Pancreas (tissue), 10 donors: ENCODE measurements around the gene SMIM7. TPM values are rescaled to one million over a fixed set of nuclear protein-coding genes. Genes with fewer than 3 reads are reported as not detected.

Experiments used
- ATAC-seq, 4 donors: fragments of 200-7000 bp; cut with Tn5 transposase; one replicate each; pipeline versions ENCODE4 v1.8.0 to v1.9.1; 2020; ENCODE audit warnings: mild to moderate bottlenecking in 4 of 4, moderate library complexity in 4 of 4
- DNase-seq, 6 donors: peaks; one replicate each; pipeline ENCODE4 v3.0.0-alpha.2; 2020
- FAIRE-seq: peaks from 2 replicates; lab custom pipeline; 2012; peaks lifted over from hg19 to GRCh38; lab: Jason Lieb, UNC
- H3K27ac ChIP-seq, 4 donors: fragments of 200-600 bp; sonication (generic); 1 replicate in 3 of 4; 2 replicates in 1 of 4; pipeline versions ENCODE4 v1.5.0 to v1.8.0; 2020
- H3K27me3 ChIP-seq, 4 donors: fragments of 200-600 bp; one replicate each; pipeline ENCODE4 v1.8.0; 2021
- H3K36me3 ChIP-seq, 3 donors: fragments of 200-600 bp; sonication (generic) in 1 of 3; one replicate each; pipeline versions ENCODE4 v1.5.0 to v1.8.0; 2020 to 2021
- H3K4me1 ChIP-seq, 3 donors: fragments of 200-600 bp; one replicate each; pipeline ENCODE4 v1.8.0; 2021
- H3K4me3 ChIP-seq, 4 donors: fragments of 200-600 bp; sonication (generic) in 2 of 4; one replicate each; pipeline versions ENCODE4 v1.5.0 to v1.8.0; 2020 to 2021
- H3K9me3 ChIP-seq, 4 donors: fragments of 200-600 bp; one replicate each; pipeline ENCODE4 v1.8.0; 2021
- WGBS, 2 donors: extraction: QIAGEN DNeasy Blood & Tissue Kit; methylation state at CpG; one replicate each; pipeline ENCODE4 v1.1.7; 2013; 5-methylcytosine and 5-hydroxymethylcytosine counted together
- intact Hi-C, 3 donors: fragments of 100-400 bp; cut with DNase I; formaldehyde crosslinking; loops; one replicate each; pipeline versions ENCODE4 v1.11.1 to v1.14.2; 2022
- polyA plus RNA-seq, 2 donors: library from polyadenylated mRNA; stranded (reverse); fragments of 200-250 nt; gene quantifications; one replicate each; pipeline ENCODE4 v1.2.3, GENCODE V29; 2013
- total RNA-seq, 6 donors: library from RNA; stranded (reverse); fragmentation: NEBNext Ultra II Directional in 4 of 6; extraction: Animal tissue kit (Norgen Biotek cat#: 25700) in 4 of 6; gene quantifications; one replicate each; pipeline versions ENCODE4 v1.2.1 to v1.2.4, GENCODE V29; 2021 to 2023
- TF ChIP-seq, protein P1 (sequence below), 4 donors: fragments of 200-600 bp; sonication (generic) in 3 of 4; IDR thresholded peaks; one replicate each; pipeline versions ENCODE4 v1.5.0 to v1.8.0; 2021; ENCODE audit warnings: antibody characterized with exemption in 4 of 4
- donor health status: healthy with polysubstance abuse.
- donor health status: DM: no; HTN: no; CAD: no; lungs with moderate emphysema.
- donor health status: DM: no; HTN: no; CAD: no.
- donor health status: control.
- donor health status: control.
- donor health status: Bipolar disorder and iron deficiency.
- donor health status: DM: yes; HTN: yes; CAD: no.
- donor health status: DM: no; HTN: no; CAD: no.
- donor health status: DM: no; HTN: no; CAD: no.
- donor health status: DM: yes; HTN: yes; CAD: no.

The SMIM7 gene
- total and polyA plus RNA-seq, 8 donors, result 34.1 to 77.8 (median 44.6) TPM

DNA sequence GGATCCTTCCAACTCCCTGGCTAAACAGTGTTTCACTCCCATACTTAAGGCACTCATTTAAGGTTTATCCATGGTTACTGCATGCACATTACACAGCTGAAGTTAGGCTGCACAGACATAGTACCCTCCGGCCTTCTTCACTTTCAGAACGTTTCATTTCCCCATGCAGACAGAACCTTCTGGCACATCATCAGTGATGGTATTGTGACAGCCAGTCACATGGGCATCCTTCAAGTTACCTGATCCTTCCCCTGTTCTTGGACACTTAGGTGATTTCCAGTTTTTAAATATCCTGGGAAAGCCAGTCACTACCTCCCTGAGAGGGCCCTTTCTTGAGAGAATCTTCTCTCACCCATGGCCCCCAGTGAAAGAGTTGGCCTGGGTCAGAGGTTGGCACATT, 9.1 kb downstream of the SMIM7 start:
- peaks cover 2 to 56% (median 14%) of the 10 kb centered on the region in 3 donors for H3K36me3 ChIP-seq
- no peaks in the 10 kb centered on the region for H3K9me3 ChIP-seq
- intact Hi-C loops, result no loop called here
- 81 to 85% methylated on average over 2 of the region's 2 CpGs for WGBS, 2 donors
- TF ChIP-seq, protein P1, sequence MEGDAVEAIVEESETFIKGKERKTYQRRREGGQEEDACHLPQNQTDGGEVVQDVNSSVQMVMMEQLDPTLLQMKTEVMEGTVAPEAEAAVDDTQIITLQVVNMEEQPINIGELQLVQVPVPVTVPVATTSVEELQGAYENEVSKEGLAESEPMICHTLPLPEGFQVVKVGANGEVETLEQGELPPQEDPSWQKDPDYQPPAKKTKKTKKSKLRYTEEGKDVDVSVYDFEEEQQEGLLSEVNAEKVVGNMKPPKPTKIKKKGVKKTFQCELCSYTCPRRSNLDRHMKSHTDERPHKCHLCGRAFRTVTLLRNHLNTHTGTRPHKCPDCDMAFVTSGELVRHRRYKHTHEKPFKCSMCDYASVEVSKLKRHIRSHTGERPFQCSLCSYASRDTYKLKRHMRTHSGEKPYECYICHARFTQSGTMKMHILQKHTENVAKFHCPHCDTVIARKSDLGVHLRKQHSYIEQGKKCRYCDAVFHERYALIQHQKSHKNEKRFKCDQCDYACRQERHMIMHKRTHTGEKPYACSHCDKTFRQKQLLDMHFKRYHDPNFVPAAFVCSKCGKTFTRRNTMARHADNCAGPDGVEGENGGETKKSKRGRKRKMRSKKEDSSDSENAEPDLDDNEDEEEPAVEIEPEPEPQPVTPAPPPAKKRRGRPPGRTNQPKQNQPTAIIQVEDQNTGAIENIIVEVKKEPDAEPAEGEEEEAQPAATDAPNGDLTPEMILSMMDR (IDR thresholded peaks at IDR 0.05), result no peak
- no peaks in the 10 kb centered on the region for H3K4me1 ChIP-seq
- FAIRE-seq (no peak), ATAC-seq (peak in 1 of 4 donors; percentile 8), DNase-seq (no peak)
- no peak overlapping the region for H3K4me3 ChIP-seq
- no peak overlapping the region for H3K27ac ChIP-seq
- no peaks in the 10 kb centered on the region for H3K27me3 ChIP-seq

DNA sequence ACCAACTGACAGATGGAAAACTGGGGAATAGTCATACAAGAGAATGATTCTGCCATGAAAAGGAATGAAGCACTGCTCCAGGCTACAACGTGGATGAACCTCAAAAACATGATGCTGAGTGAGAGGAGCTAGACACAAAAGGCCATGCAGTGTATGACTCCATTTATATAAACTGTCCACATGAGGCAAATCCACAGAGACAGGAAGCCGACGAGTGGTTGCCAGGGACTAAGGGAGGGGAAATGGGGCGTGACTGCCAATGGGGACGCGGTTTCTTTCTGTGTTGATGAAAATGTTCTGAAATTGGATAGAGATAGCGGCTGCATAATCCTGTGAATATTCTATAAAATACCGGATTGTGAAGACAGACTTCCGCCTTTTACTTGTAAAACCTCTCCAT, 10.2 kb downstream of the SMIM7 start:
- Histone ChIP-seq H3K4me1 (no peaks in the 10 kb centered on the region), H3K27me3 (no peaks in the 10 kb centered on the region), H3K4me3 (no peak overlapping the region), H3K27ac (no peak overlapping the region), H3K36me3 (peaks cover 2 to 64% (median 23%) of the 10 kb centered on the region in 3 donors), H3K9me3 (no peaks in the 10 kb centered on the region)
- intact Hi-C loops, result no loop called here
- TF ChIP-seq, protein P1 (IDR thresholded peaks at IDR 0.05), result no peak
- peak in 2 of 4 donors; percentile 70 to 79 for ATAC-seq
- no peak for FAIRE-seq
- no peak for DNase-seq
- 83 to 87% methylated on average over 9 of the region's 9 CpGs for WGBS, 2 donors

DNA sequence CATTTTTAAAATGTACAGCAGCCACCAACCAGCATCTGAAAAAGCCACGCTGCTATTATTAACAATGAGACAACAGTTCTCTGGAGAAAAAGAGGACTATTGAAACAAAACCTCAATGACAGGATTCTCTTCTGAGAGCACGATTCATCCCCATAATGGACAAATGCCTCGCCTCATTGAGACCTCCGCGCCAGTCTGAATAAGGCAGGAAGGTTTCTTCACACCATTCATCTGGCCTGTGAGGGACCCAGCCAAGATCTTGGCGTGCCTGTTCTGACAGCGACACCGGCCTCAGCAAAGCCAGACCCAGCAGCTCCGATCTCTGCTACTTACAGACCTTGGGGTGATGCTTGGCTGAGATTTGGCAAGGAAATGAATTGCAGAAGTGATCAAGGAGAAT, 14.8 kb downstream of the SMIM7 start:
- no peak overlapping the region for H3K27ac ChIP-seq
- H3K9me3 ChIP-seq, result no peaks in the 10 kb centered on the region
- intact Hi-C loops, result no loop called here
- ATAC-seq (no peak), DNase-seq (no peak), FAIRE-seq (no peak)
- no peak overlapping the region for H3K4me3 ChIP-seq
- no peaks in the 10 kb centered on the region for H3K27me3 ChIP-seq
- TF ChIP-seq, protein P1 (IDR thresholded peaks at IDR 0.05), result no peak
- no peaks in the 10 kb centered on the region for H3K4me1 ChIP-seq
- WGBS, 2 donors, result 94 to 97% methylated on average over 9 of the region's 9 CpGs
- H3K36me3 ChIP-seq, result peaks cover 3 to 59% (median 25%) of the 10 kb centered on the region in 3 donors

DNA sequence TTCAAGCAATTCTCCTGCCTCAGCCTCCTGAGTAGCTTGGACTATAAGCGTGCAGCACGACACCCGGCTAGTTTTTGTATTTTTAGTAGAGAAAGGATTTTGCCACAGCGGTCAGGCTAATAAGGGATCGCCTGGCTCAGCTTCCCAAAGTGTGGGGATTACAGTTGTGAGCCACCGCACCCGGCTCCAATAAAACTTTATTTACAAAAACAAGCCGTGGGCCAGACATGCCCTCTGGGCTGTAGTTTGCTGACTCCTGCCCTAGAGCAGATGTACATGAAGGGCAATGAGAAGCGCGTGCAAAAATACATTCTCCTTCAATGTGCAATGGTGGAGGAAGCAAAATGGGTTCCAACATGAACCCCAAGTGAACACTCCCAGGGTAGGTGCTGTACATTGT, 18.2 kb downstream of the SMIM7 start:
- Histone ChIP-seq H3K27ac (no peak overlapping the region), H3K4me1 (no peaks in the 10 kb centered on the region), H3K4me3 (no peak overlapping the region), H3K36me3 (peaks cover 3 to 49% (median 29%) of the 10 kb centered on the region in 3 donors), H3K9me3 (no peaks in the 10 kb centered on the region), H3K27me3 (no peaks in the 10 kb centered on the region)
- no peak for ATAC-seq
- no peak for FAIRE-seq
- TF ChIP-seq, protein P1 (IDR thresholded peaks at IDR 0.05), result no peak
- no peak for DNase-seq
- intact Hi-C loops, result no loop called here
- WGBS, 2 donors, result 98% methylated on average over 10 of the region's 10 CpGs

DNA sequence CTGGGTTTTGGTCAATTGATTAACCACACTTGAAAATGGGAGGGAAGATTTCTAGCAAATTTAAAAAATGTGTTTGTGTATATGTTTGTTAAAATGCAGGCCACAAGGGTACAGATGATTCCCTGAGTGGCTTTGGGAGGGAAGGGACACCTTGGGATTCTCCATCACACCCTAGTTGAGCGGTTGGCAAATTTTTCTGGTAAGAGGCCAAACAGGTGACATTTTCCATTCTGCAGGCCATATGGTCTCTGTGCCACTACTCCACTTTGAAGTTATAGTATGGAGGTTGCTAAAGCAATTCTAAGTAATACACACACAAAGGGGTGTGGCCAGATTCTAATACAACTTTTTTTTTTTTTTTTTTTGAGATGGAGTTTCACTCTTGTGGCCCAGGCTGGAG, 19.0 kb downstream of the SMIM7 start:
- DNase-seq (no peak), ATAC-seq (no peak), FAIRE-seq (no peak)
- Histone ChIP-seq H3K27me3 (no peaks in the 10 kb centered on the region), H3K4me3 (no peak overlapping the region), H3K9me3 (no peaks in the 10 kb centered on the region), H3K4me1 (no peaks in the 10 kb centered on the region), H3K27ac (no peak overlapping the region), H3K36me3 (peaks cover 3 to 42% (median 29%) of the 10 kb centered on the region in 3 donors)
- WGBS, 2 donors, result 89 to 96% methylated on average over 1 of the region's 1 CpG
- intact Hi-C loops, result no loop called here
- TF ChIP-seq, protein P1 (IDR thresholded peaks at IDR 0.05), result no peak
